HepG2 (cell line): Measurements from ENCODE around the gene NTN3. TPM values are rescaled to one million over a fixed set of nuclear protein-coding genes. Genes with fewer than 3 reads are reported as not detected.

ENCODE experiments used
- ATAC-seq: fragments of 200-7000 bp; cut with Tn5 transposase; 3 replicates; pipeline ENCODE4 v1.9.1; 2020; ENCODE audit warnings: mild to moderate bottlenecking, moderate library complexity
- BruUV-seq: library from RNA; stranded (reverse); fragments of 400-500 nt; replicated peaks from 2 replicates; lab custom pipeline; 2021; lab: Mats Ljungman, UMichigan
- CTCF ChIA-PET: fragments of 300-600 bp; formaldehyde crosslinking; extraction: SDS; loops from one replicate; lab custom pipeline; 2021; ENCODE audit warnings: low total read pairs, inconsistent platforms, low intra/inter-chr PET ratio; lab: Yijun Ruan, JAX
- POLR2A ChIA-PET: fragments of 350-600 bp; sonication (Branson Sonifier 250); formaldehyde crosslinking; loops from one replicate; lab custom pipeline; 2020; ENCODE audit warnings: antibody characterized with exemption, inconsistent platforms; lab: Yijun Ruan, JAX
- DNase-seq: peaks from one replicate; pipeline ENCODE4 v3.0.0-alpha.2; 2015; ENCODE audit warnings: low spot score
- FAIRE-seq: peaks from 3 replicates; lab custom pipeline; 2011; peaks lifted over from hg19 to GRCh38; lab: Jason Lieb, UNC
- H2AFZ ChIP-seq: one replicate; pipeline ENCODE4 v1.6.1; 2011; ENCODE audit warnings: low read length, inconsistent platforms
- H3K27ac ChIP-seq: fragments of 300-600 bp; 3 replicates; pipeline ENCODE4 v1.8.0; 2011; ENCODE audit warnings: mixed run types, mild to moderate bottlenecking, mixed read lengths, low read length, inconsistent platforms; ENCODE audit not compliant: insufficient read depth; ENCODE audit errors: extremely low read length
- H3K27me3 ChIP-seq, 2 experiments: fragments of 200-600 bp in 1 of 2; 2 replicates in 1 of 2; 3 replicates in 1 of 2; pipeline versions ENCODE4 v1.6.0 to v1.8.0; 2011; ENCODE audit warnings: low read length in 2 of 2, mild to moderate bottlenecking in 2 of 2, moderate library complexity in 2 of 2, inconsistent platforms in 1 of 2; ENCODE audit not compliant: insufficient read depth in 2 of 2, control insufficient read depth in 1 of 2
- H3K36me3 ChIP-seq, 2 experiments: fragments of 200-600 bp in 1 of 2; replicated peaks in 1 of 2; 2 replicates in 1 of 2; 3 replicates in 1 of 2; pipeline versions ENCODE4 v1.5.1 to v1.8.0; 2011; ENCODE audit warnings: low read length in 2 of 2, inconsistent platforms in 1 of 2; ENCODE audit not compliant: insufficient read depth in 2 of 2, control insufficient read depth in 1 of 2
- H3K4me1 ChIP-seq: 2 replicates; pipeline ENCODE4 v1.5.1; 2012; ENCODE audit warnings: low read length, inconsistent platforms; ENCODE audit not compliant: insufficient read depth
- H3K4me2 ChIP-seq: 2 replicates; pipeline ENCODE4 v1.6.0; 2011; ENCODE audit warnings: low read depth, low read length, inconsistent platforms
- H3K4me3 ChIP-seq, 3 experiments: fragments of 200-600 bp in 1 of 3; sonication (generic), shearing (Covaris generic) in 1 of 3; replicated peaks in 1 of 3; 2 replicates each; pipeline ENCODE4 v1.5.1; 2011 to 2016; ENCODE audit warnings: low read length in 3 of 3, inconsistent platforms in 2 of 3, low read depth in 2 of 3, mild to moderate bottlenecking in 2 of 3, control low read depth in 1 of 3, mixed read lengths in 1 of 3; ENCODE audit not compliant: insufficient read depth in 1 of 3
- H3K79me2 ChIP-seq: one replicate; pipeline ENCODE4 v1.6.1; 2011; ENCODE audit warnings: low read length, inconsistent platforms; ENCODE audit not compliant: insufficient read depth
- H3K9ac ChIP-seq: 2 replicates; pipeline ENCODE4 v1.6.0; 2011; ENCODE audit warnings: mild to moderate bottlenecking, low read depth, low read length, inconsistent platforms; ENCODE audit not compliant: insufficient read depth
- H3K9me3 ChIP-seq: 2 replicates; pipeline ENCODE4 v1.5.1; 2012; ENCODE audit warnings: mild to moderate bottlenecking, low read length
- H4K20me1 ChIP-seq: 2 replicates; pipeline ENCODE4 v1.6.0; 2011; ENCODE audit warnings: inconsistent platforms, mild to moderate bottlenecking, low read length, moderate library complexity; ENCODE audit not compliant: insufficient read depth
- CREB1 ChIP-seq, 2 experiments: fragments of 450-650 bp in 1 of 2; IDR thresholded peaks; 2 replicates each; pipeline ENCODE4 v1.6.1; 2016 to 2017; ENCODE audit warnings: control low read depth in 1 of 2, mild to moderate bottlenecking in 1 of 2, missing compliant biosample characterization in 1 of 2, missing genetic modification characterization in 1 of 2
- CREM ChIP-seq, 2 experiments: sonication (generic) in 1 of 2; formaldehyde crosslinking in 1 of 2; IDR thresholded peaks; 2 replicates each; pipeline versions ENCODE4 v1.4.0 to v1.6.1; 2016 to 2020; ENCODE audit warnings: antibody characterized with exemption in 1 of 2, mild to moderate bottlenecking in 1 of 2, missing genetic modification reagents in 1 of 2
- LRRFIP1 ChIP-seq: sonication (generic); formaldehyde crosslinking; conservative IDR thresholded peaks from 2 replicates; pipeline ENCODE4 v1.4.0; 2020; ENCODE audit warnings: missing genetic modification reagents
- MEF2D ChIP-seq: sonication (generic); formaldehyde crosslinking; IDR thresholded peaks from 2 replicates; pipeline ENCODE4 v1.5.1; 2020; ENCODE audit warnings: mild to moderate bottlenecking, missing genetic modification reagents
- MYPOP ChIP-seq: sonication (generic); formaldehyde crosslinking; IDR thresholded peaks from 2 replicates; pipeline ENCODE4 v1.8.1; 2023; ENCODE audit warnings: mild to moderate bottlenecking, moderate library complexity, missing genetic modification reagents
- NCOA5 ChIP-seq: sonication (generic); formaldehyde crosslinking; IDR thresholded peaks from 2 replicates; pipeline ENCODE4 v1.4.0; 2020; ENCODE audit warnings: missing genetic modification reagents
- PAX8 ChIP-seq: sonication (generic); formaldehyde crosslinking; IDR thresholded peaks from 2 replicates; pipeline ENCODE4 v1.8.0; 2022; ENCODE audit warnings: mild to moderate bottlenecking, missing genetic modification reagents, borderline replicate concordance
- PHF8 ChIP-seq: sonication (generic); formaldehyde crosslinking; IDR thresholded peaks from 2 replicates; pipeline ENCODE4 v1.5.0; 2020; ENCODE audit warnings: missing genetic modification reagents
- RNF2 ChIP-seq: fragments of 450-650 bp; conservative IDR thresholded peaks from 2 replicates; pipeline ENCODE4 v1.6.1; 2016; ENCODE audit warnings: low read depth
- TEAD2 ChIP-seq: sonication (generic); formaldehyde crosslinking; IDR thresholded peaks from 2 replicates; pipeline ENCODE4 v1.9.0; 2021; ENCODE audit warnings: missing genetic modification reagents
- ZNF124 ChIP-seq: sonication (generic); formaldehyde crosslinking; IDR thresholded peaks from 2 replicates; pipeline ENCODE4 v1.4.0; 2020; ENCODE audit warnings: missing genetic modification reagents
- ZNF614 ChIP-seq: IDR thresholded peaks from 2 replicates; pipeline ENCODE4 v1.6.1; 2018; ENCODE audit warnings: missing biosample characterization, missing genetic modification reagents, inconsistent platforms, borderline replicate concordance
- ZNF672 ChIP-seq: sonication (generic); formaldehyde crosslinking; IDR thresholded peaks from 2 replicates; pipeline ENCODE4 v1.8.1; 2022; ENCODE audit warnings: missing genetic modification reagents
- WGBS: methylation state at CpG from one replicate; pipeline ENCODE4 v1.1.6; 2017; ENCODE audit warnings: low lambda C conversion rate; 5-methylcytosine and 5-hydroxymethylcytosine counted together
- in situ Hi-C: cut with HindIII; loops from 2 replicates; pipeline ENCODE4 v1.10.0; 2017; ENCODE audit warnings: low pct_unique_long_range_greater_than_20kb; ENCODE audit not compliant: extremely low pct_ligation_motif_present
- intact Hi-C: fragments of 100-400 bp; cut with micrococcal nuclease; formaldehyde crosslinking; loops from one replicate; pipeline ENCODE4 v1.10.0; 2022; ENCODE audit not compliant: unreplicated experiment
- polyA plus RNA-seq, 8 experiments: library from polyadenylated mRNA; depleted of rRNA in 3 of 8; stranded (reverse) in 7 of 8; unstranded in 1 of 8; fragments of >200 nt; fragmentation: Illumina TruSeq in 4 of 8; extraction: Trizol in 4 of 8; gene quantifications; 2 replicates each; pipeline versions ENCODE4 v1.2.1 to v1.2.3, GENCODE V29; 2011 to 2016; ENCODE audit warnings: low read depth in 4 of 8, missing spikeins in 1 of 8, mixed read lengths in 1 of 8; ENCODE audit not compliant: insufficient read depth in 1 of 8
- total RNA-seq, 5 experiments: library from RNA; depleted of rRNA; stranded (reverse); fragments of >200 nt; fragmentation: Illumina TruSeq; extraction: Trizol; gene quantifications; 2 replicates each; pipeline ENCODE4 v1.2.3, GENCODE V29; 2016; ENCODE audit warnings: low read depth in 1 of 5
- TF ChIP-seq, protein P1 (sequence below): sonication (generic); formaldehyde crosslinking; IDR thresholded peaks from 2 replicates; pipeline ENCODE4 v1.4.0; 2020; ENCODE audit warnings: missing genetic modification reagents, mild to moderate bottlenecking, borderline replicate concordance

The NTN3 gene
- total and polyA plus RNA-seq, 2 of the 13 experiments (the other 11 are each of a cell fraction or from before 2014, with no cell fraction given), result 0.09 to 0.20 TPM

DNA sequence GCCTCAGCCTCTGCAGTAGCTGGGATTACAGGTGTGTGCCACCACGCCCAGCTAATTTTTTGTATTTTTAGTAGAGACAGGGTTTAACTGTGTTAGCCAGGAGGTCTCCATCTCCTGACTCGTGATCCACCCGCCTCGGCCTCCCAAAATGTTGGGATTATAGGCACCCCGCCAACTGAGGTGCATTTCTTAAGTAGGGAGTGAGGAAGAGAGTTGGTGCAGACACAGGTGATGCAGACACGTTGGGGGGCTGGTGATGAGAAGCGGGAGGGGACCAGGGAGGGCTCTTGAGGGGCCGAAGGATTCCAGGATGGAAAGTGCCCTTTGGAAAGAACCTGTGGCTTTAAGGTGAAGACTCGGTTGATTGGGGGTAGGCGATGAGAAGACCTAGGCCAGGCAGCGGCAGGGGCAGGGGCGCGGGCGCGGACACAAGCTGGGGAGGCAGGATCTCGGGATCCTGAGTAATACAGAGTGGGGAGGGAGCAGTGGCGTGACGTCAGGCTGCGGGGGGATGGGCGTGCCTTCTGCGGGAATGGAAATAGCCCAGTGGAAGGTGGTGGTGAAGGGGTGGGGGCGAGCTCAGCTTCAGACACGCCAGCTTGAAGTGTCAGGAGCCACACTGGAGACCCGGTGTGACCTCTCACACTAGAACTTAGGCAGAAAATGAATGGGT is 40.2 kb downstream of the NTN3 start (continued):
- TF ChIP-seq MYPOP (CRISPR knock-in tag) (no peak), CREB1 (IDR thresholded peaks at IDR 0.05) (peak; percentile 80), CREB1 (CRISPR knock-in tag; IDR thresholded peaks at IDR 0.05) (no peak), ZNF124 (no peak), PAX8 (CRISPR knock-in tag) (no peak), TEAD2 (CRISPR knock-in tag) (no peak), ZNF672 (CRISPR knock-in tag) (no peak), MEF2D (CRISPR knock-in tag) (no peak), CREM (IDR thresholded peaks at IDR 0.05) (peak; percentile 16; the same call in 1 of the 2 replicates), CREM (CRISPR knock-in tag; IDR thresholded peaks at IDR 0.05) (no peak)

GRCh38 chr16:2511996-2512734 is 41.1 kb downstream of the NTN3 start:
- CTCF ChIA-PET, result interaction anchor here (0.8 kb wide), 1 partner anchor 12 kb away, joined by 3 read pairs; no protein-coding TSS in a partner anchor
- WGBS, result 77% methylated on average over 17 of the region's 17 CpGs
- H3K4me2 ChIP-seq, result peak overlapping the region; percentile 84
- intact Hi-C loops (no loop called here), in situ Hi-C loops (no loop called here)
- BruUV-seq, result no TSS peak
- DNase-seq, result no peak
- H3K79me2 ChIP-seq, result peaks cover 27% of the 10 kb centered on the region
- peak overlapping the region in 1 of 3 experiments; percentile 94; a peak in 1 of 6 replicates for H3K4me3 ChIP-seq
- no peaks in the 10 kb centered on the region; a peak in 1 of 5 replicates for H3K27me3 ChIP-seq
- peaks cover 42% of the 10 kb centered on the region for H3K4me1 ChIP-seq
- H3K9me3 ChIP-seq, result no peaks in the 10 kb centered on the region
- H4K20me1 ChIP-seq, result peaks cover 27% of the 10 kb centered on the region
- FAIRE-seq, result no peak
- ATAC-seq, result no peak
- POLR2A ChIA-PET, result interaction anchor here (1.2 to 4.2 kb wide), 3 partner anchors 11 to 19 kb away, joined by 3 to 42 read pairs (median 5); partner anchors contain the start of gene CEMP1
- peak overlapping the region; percentile 93 for H3K9ac ChIP-seq
- peaks cover 0 to 3% of the 10 kb centered on the region in 2 experiments; a peak in 1 of 5 replicates for H3K36me3 ChIP-seq
- no peak overlapping the region for H2AFZ ChIP-seq
- H3K27ac ChIP-seq, result no peak overlapping the region
- TF ChIP-seq ZNF614 (0 out of 2 replicates have a peak, but pooled peaks have one; percentile 12), RNF2 (no peak), NCOA5 (CRISPR knock-in tag) (no peak), LRRFIP1 (CRISPR knock-in tag) (no peak), PHF8 (CRISPR knock-in tag) (no peak)
- TF ChIP-seq, protein P1, sequence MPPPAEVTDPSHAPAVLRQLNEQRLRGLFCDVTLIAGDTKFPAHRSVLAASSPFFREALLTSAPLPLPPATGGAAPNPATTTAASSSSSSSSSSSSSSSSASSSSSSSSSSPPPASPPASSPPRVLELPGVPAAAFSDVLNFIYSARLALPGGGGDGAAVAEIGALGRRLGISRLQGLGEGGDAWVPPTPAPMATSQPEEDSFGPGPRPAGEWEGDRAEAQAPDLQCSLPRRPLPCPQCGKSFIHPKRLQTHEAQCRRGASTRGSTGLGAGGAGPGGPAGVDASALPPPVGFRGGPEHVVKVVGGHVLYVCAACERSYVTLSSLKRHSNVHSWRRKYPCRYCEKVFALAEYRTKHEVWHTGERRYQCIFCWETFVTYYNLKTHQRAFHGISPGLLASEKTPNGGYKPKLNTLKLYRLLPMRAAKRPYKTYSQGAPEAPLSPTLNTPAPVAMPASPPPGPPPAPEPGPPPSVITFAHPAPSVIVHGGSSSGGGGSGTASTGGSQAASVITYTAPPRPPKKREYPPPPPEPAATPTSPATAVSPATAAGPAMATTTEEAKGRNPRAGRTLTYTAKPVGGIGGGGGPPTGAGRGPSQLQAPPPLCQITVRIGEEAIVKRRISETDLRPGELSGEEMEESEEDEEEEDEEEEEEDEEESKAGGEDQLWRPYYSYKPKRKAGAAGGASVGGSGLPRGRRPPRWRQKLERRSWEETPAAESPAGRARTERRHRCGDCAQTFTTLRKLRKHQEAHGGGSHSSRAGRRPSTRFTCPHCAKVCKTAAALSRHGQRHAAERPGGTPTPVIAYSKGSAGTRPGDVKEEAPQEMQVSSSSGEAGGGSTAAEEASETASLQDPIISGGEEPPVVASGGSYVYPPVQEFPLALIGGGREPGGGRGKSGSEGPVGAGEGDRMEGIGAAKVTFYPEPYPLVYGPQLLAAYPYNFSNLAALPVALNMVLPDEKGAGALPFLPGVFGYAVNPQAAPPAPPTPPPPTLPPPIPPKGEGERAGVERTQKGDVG (CRISPR knock-in tag), result no peak
